H1 (cell line): ENCODE results near the gene CD37. TPM values are rescaled to one million over a fixed set of nuclear protein-coding genes. Genes with fewer than 3 reads are reported as not detected.
A peak's percentile ranks its signal among the peaks of the same experiment; 100 is the strongest.

Source experiments
- CTCF ChIA-PET: fragments of 300-600 bp; sonication (Branson Sonifier 250); formaldehyde crosslinking; loops from one replicate; lab custom pipeline; 2021; ENCODE audit not compliant: partially characterized antibody; lab: Charles Lee
- POLR2A ChIA-PET: fragments of 300-600 bp; sonication (Branson Sonifier 250); formaldehyde crosslinking; loops from one replicate; lab custom pipeline; 2021; ENCODE audit warnings: inconsistent platforms; ENCODE audit not compliant: partially characterized antibody; lab: Charles Lee
- DNase-seq, 2 experiments: peaks; one replicate each; pipeline versions ENCODE4 v3.0.0 to v3.0.0-alpha.2; 2010 to 2022; ENCODE audit warnings: low spot score in 2 of 2, low read depth in 1 of 2, mixed read lengths in 1 of 2
- FAIRE-seq: peaks from 2 replicates; lab custom pipeline; 2011; peaks lifted over from hg19 to GRCh38; lab: Jason Lieb, UNC
- H2AFZ ChIP-seq: 2 replicates; pipeline ENCODE4 v1.8.1; 2012; ENCODE audit warnings: low read length, inconsistent platforms
- H2AK5ac ChIP-seq: 2 replicates; pipeline ENCODE4 v1.6.1; 2013; ENCODE audit warnings: low read depth, low read length
- H2BK120ac ChIP-seq: replicated peaks from 2 replicates; pipeline ENCODE3; 2013; ENCODE audit warnings: low read depth, low read length, inconsistent platforms
- H2BK12ac ChIP-seq: 2 replicates; pipeline ENCODE4 v1.6.1; 2013; ENCODE audit warnings: low read depth, low read length
- H2BK15ac ChIP-seq: 2 replicates; pipeline ENCODE4 v1.6.1; 2013; ENCODE audit warnings: low read length
- H2BK20ac ChIP-seq: 2 replicates; pipeline ENCODE4 v1.6.1; 2013; ENCODE audit warnings: low read length
- H2BK5ac ChIP-seq: 2 replicates; pipeline ENCODE4 v1.6.1; 2013; ENCODE audit warnings: low read depth, low read length
- H3K14ac ChIP-seq: 2 replicates; pipeline ENCODE4 v1.6.1; 2013; ENCODE audit warnings: inconsistent platforms; ENCODE audit not compliant: insufficient read length
- H3K18ac ChIP-seq: 2 replicates; pipeline ENCODE4 v1.6.1; 2013; ENCODE audit warnings: low read length; ENCODE audit errors: extremely low read depth
- H3K23ac ChIP-seq: 2 replicates; pipeline ENCODE4 v1.6.1; 2013; ENCODE audit warnings: inconsistent platforms; ENCODE audit not compliant: insufficient read length
- H3K23me2 ChIP-seq: 2 replicates; pipeline ENCODE4 v1.6.1; 2013; ENCODE audit warnings: low read depth, low read length
- H3K27ac ChIP-seq: 2 replicates; pipeline ENCODE4 v1.6.1; 2011; ENCODE audit warnings: low read depth, low read length, inconsistent platforms
- H3K27me3 ChIP-seq, 4 experiments: replicated peaks in 1 of 4; 1 replicate in 1 of 4; 2 replicates in 3 of 4; pipeline versions ENCODE4 v1.6.1 to v1.8.1; 2011 to 2013; ENCODE audit warnings: low read length in 3 of 4, mild to moderate bottlenecking in 3 of 4, inconsistent platforms in 2 of 4, mixed read lengths in 2 of 4, moderate library complexity in 1 of 4; ENCODE audit not compliant: control insufficient read depth in 3 of 4, insufficient read depth in 3 of 4; ENCODE audit errors: extremely low read depth in 1 of 4
- H3K36me3 ChIP-seq, 4 experiments: 2 replicates each; pipeline versions ENCODE4 v1.6.1 to v1.8.1; 2011 to 2013; ENCODE audit warnings: mild to moderate bottlenecking in 4 of 4, low read length in 3 of 4, moderate library complexity in 2 of 4, control low read depth in 1 of 4, inconsistent platforms in 1 of 4; ENCODE audit not compliant: insufficient read depth in 4 of 4, control insufficient read depth in 2 of 4
- H3K4ac ChIP-seq: replicated peaks from 2 replicates; pipeline ENCODE3; 2013; ENCODE audit warnings: low read length, low read depth, mixed read lengths, inconsistent platforms; ENCODE audit not compliant: insufficient read length
- H3K4me1 ChIP-seq, 4 experiments: replicated peaks in 1 of 4; 1 replicate in 1 of 4; 2 replicates in 3 of 4; pipeline versions ENCODE4 v1.6.1 to v1.8.1; 2011 to 2013; ENCODE audit warnings: low read length in 3 of 4, inconsistent platforms in 2 of 4, mixed read lengths in 1 of 4; ENCODE audit not compliant: insufficient read depth in 4 of 4, control insufficient read depth in 3 of 4
- H3K4me2 ChIP-seq, 2 experiments: 2 replicates each; pipeline versions ENCODE4 v1.6.1 to v1.8.1; 2011 to 2013; ENCODE audit warnings: low read depth in 2 of 2, low read length in 2 of 2, control low read depth in 1 of 2, inconsistent platforms in 1 of 2, mild to moderate bottlenecking in 1 of 2; ENCODE audit not compliant: insufficient read depth in 1 of 2
- H3K4me3 ChIP-seq, 4 experiments: fragments of 200-600, 300-600 bp in 1 of 4; sonication (generic), shearing (Covaris generic), sonication (Bioruptor Twin) in 1 of 4; 2 replicates each; pipeline versions ENCODE4 v1.5.1 to v1.8.1; 2011 to 2016; ENCODE audit warnings: low read length in 4 of 4, low read depth in 3 of 4, control low read depth in 2 of 4, inconsistent platforms in 2 of 4, mild to moderate bottlenecking in 2 of 4, mixed read lengths in 1 of 4, moderate library complexity in 1 of 4; ENCODE audit not compliant: insufficient read depth in 2 of 4; ENCODE audit errors: extremely low read depth in 1 of 4
- H3K56ac ChIP-seq: replicated peaks from 2 replicates; pipeline ENCODE3; 2013; ENCODE audit warnings: low read depth, mild to moderate bottlenecking, mixed read lengths, low read length, inconsistent platforms; ENCODE audit not compliant: insufficient read length
- H3K79me1 ChIP-seq: 2 replicates; pipeline ENCODE4 v1.6.1; 2013; ENCODE audit warnings: low read depth, low read length, control low read depth
- H3K79me2 ChIP-seq, 2 experiments: 2 replicates each; pipeline versions ENCODE4 v1.6.1 to v1.8.1; 2012 to 2013; ENCODE audit warnings: low read length in 2 of 2, mild to moderate bottlenecking in 2 of 2, inconsistent platforms in 1 of 2; ENCODE audit not compliant: insufficient read depth in 2 of 2, control insufficient read depth in 1 of 2
- H3K9ac ChIP-seq, 4 experiments: replicated peaks in 1 of 4; 1 replicate in 1 of 4; 2 replicates in 3 of 4; pipeline versions ENCODE4 v1.6.1 to v1.8.1; 2011 to 2013; ENCODE audit warnings: low read depth in 3 of 4, low read length in 3 of 4, control low read depth in 2 of 4, mild to moderate bottlenecking in 2 of 4, moderate library complexity in 2 of 4, inconsistent platforms in 1 of 4; ENCODE audit errors: extremely low read depth in 1 of 4
- H3K9me3 ChIP-seq, 2 experiments: 2 replicates each; pipeline versions ENCODE4 v1.6.1 to v1.8.1; 2012 to 2013; ENCODE audit warnings: mild to moderate bottlenecking in 2 of 2, moderate library complexity in 2 of 2, control low read depth in 1 of 2, inconsistent platforms in 1 of 2, low read depth in 1 of 2, low read length in 1 of 2, mixed read lengths in 1 of 2; ENCODE audit not compliant: insufficient read depth in 2 of 2
- H4K20me1 ChIP-seq, 2 experiments: replicated peaks in 1 of 2; 2 replicates each; pipeline versions ENCODE3 to v1.8.1; 2011 to 2013; ENCODE audit warnings: inconsistent platforms in 2 of 2, low read length in 2 of 2, mild to moderate bottlenecking in 1 of 2; ENCODE audit not compliant: insufficient read depth in 2 of 2, control insufficient read depth in 1 of 2
- H4K5ac ChIP-seq: 2 replicates; pipeline ENCODE4 v1.6.1; 2013; ENCODE audit warnings: low read length, low read depth, mixed read lengths, inconsistent platforms; ENCODE audit not compliant: insufficient read length
- H4K8ac ChIP-seq: 2 replicates; pipeline ENCODE4 v1.8.0; 2013; ENCODE audit warnings: mild to moderate bottlenecking, moderate library complexity, low read length, inconsistent platforms; ENCODE audit not compliant: insufficient read depth; ENCODE audit errors: extremely low read depth
- H4K91ac ChIP-seq: replicated peaks from 2 replicates; pipeline ENCODE3; 2013; ENCODE audit warnings: low read length, mixed read lengths, inconsistent platforms; ENCODE audit not compliant: insufficient read length
- CREB1 ChIP-seq: IDR thresholded peaks from 2 replicates; pipeline ENCODE4 v1.6.1; 2012; ENCODE audit warnings: inconsistent platforms
- EZH2 ChIP-seq: fragments of 200-600 bp; sonication (generic); IDR thresholded peaks from 2 replicates; pipeline ENCODE4 v1.7.1; 2012; ENCODE audit warnings: low read depth, mild to moderate bottlenecking, moderate library complexity, low read length, inconsistent platforms; ENCODE audit not compliant: severe bottlenecking
- KDM4A ChIP-seq: IDR thresholded peaks from one replicate; pipeline ENCODE4 v1.7.1; 2012; ENCODE audit warnings: low read depth, mild to moderate bottlenecking, moderate library complexity, low read length, inconsistent platforms; ENCODE audit not compliant: severe bottlenecking
- RXRA ChIP-seq: IDR thresholded peaks from 2 replicates; pipeline ENCODE4 v1.6.1; 2011; ENCODE audit warnings: low read depth, mild to moderate bottlenecking, low read length, moderate library complexity; ENCODE audit not compliant: insufficient read depth
- whole genome bisulfite sequencing, 2 experiments: shearing (Covaris generic) in 1 of 2; methylation state at CpG; one replicate each; pipeline versions ENCODE4 v1.1.6 to v1.1.7; 2013 to 2015; ENCODE audit warnings: low lambda C conversion rate in 2 of 2, mixed read lengths in 2 of 2, inconsistent platforms in 1 of 2, low coverage in 1 of 2, missing lambda C conversion rate in 1 of 2; ENCODE audit not compliant: insufficient replicate concordance in 2 of 2, insufficient coverage in 1 of 2, insufficient read length in 1 of 2; ENCODE audit errors: extremely low coverage in 1 of 2, missing lambda C conversion rate in 1 of 2; 5-methylcytosine and 5-hydroxymethylcytosine counted together
- polyA plus RNA-seq, 7 experiments: library from polyadenylated mRNA; depleted of rRNA in 3 of 7; stranded (reverse) in 5 of 7; unstranded in 2 of 7; fragments of >200 nt in 5 of 7; fragments of 200-250 nt in 2 of 7; gene quantifications; 1 replicate in 5 of 7; 2 replicates in 1 of 7; 4 replicates in 1 of 7; pipeline versions ENCODE4 v1.2.1 to v1.2.3, GENCODE V29; 2011 to 2013; ENCODE audit warnings: missing spikeins in 2 of 7, mixed read lengths in 2 of 7
- total RNA-seq: library from RNA; stranded (reverse); fragmentation: NEBNext Ultra II Directional; extraction: Animal tissue kit (Norgen Biotek cat#: 25700); gene quantifications from 2 replicates; pipeline ENCODE4 v1.2.1, GENCODE V29; 2021

CD37 gene
- total and polyA plus RNA-seq, 2 of the 8 experiments (the other 6 are each of a cell fraction or from before 2014, with no cell fraction given), result not detected

DNA sequence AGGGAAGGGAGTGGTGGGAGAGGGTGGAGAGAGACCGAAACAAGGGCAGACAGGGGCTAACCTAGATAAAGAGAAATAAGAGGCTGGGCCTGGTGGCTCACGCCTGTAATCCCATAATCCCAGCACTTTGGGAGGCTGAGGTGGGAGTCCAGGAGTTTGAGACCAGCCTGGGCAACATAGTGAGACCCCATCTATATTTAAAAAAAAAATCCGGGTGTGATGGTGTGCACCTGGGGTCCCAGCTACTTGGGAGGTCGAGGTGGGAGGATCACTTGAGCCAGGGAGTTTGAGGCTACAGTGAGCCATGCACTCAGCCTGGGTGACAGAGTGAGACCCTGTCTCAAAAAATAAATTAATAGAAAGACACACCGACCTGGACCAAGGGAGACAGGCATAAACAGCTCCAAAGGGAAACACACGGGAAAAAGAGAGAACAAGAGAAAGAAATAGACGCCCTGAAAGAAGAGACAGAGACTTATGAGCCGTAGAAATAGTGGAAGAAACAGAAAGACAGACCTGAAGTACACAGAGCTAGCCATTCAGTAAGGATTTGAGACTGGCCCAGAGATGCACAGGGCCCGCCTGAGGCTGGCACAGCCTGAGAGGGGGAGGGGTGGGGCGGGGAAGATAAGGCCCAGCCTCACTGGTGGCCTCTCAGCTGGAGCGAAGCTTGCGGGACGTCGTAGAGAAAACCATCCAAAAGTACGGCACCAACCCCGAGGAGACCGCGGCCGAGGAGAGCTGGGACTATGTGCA lies 2.2 kb downstream of the CD37 start:
- POLR2A ChIA-PET, result interaction anchor here (0.6 to 6.9 kb wide), 20 partner anchors 7 to 244 kb away, joined by 3 to 63 read pairs (median 4); partner anchors contain the start of genes DKKL1, NOSIP, PRRG2 and TEAD2
- H3K4me2 ChIP-seq, result peak overlapping the region; percentile 88 to 99
- H2BK12ac ChIP-seq, result no peak overlapping the region

More for the DNA sequence above, 2.2 kb downstream of the CD37 start:
- no peak overlapping the region for H2BK120ac ChIP-seq
- H3K79me1 ChIP-seq, result no peaks in the 10 kb centered on the region
- no peaks in the 10 kb centered on the region for H3K79me2 ChIP-seq
- H2AK5ac ChIP-seq, result no peak overlapping the region
- H3K14ac ChIP-seq, result no peak overlapping the region
- H3K18ac ChIP-seq, result no peak overlapping the region
- H4K91ac ChIP-seq, result no peak overlapping the region
- peak overlapping the region; percentile 13 to 56 (median 32); a peak in 6 of 8 replicates for H3K4me3 ChIP-seq
- H2BK5ac ChIP-seq, result no peak overlapping the region
- CTCF ChIA-PET, result interaction anchor here (0.5 to 2.5 kb wide), 8 partner anchors 8 to 166 kb away, joined by 3 to 9 read pairs (median 6); no protein-coding TSS in a partner anchor
- H3K9ac ChIP-seq, result no peak overlapping the region
- 49% methylated on average over 18 of the region's 19 CpGs; no CpG with 5 or more reads in 1 of the 2 experiments for WGBS, 2 experiments
- no peak overlapping the region for H3K27ac ChIP-seq
- H4K5ac ChIP-seq, result no peak overlapping the region
- peaks cover 4 to 18% of the 10 kb centered on the region in 2 experiments for H4K20me1 ChIP-seq
- H2BK20ac ChIP-seq, result no peak overlapping the region
- peaks cover 9 to 18% (median 14%) of the 10 kb centered on the region in 4 experiments; a peak in 7 of 8 replicates for H3K36me3 ChIP-seq
- peak overlapping the region; percentile 74 for H3K4ac ChIP-seq
- DNase-seq, result no peak
- no peak overlapping the region for H3K56ac ChIP-seq
- no peaks in the 10 kb centered on the region for H3K9me3 ChIP-seq
- peaks cover 0 to 17% (median 10%) of the 10 kb centered on the region in 4 experiments; a peak in 6 of 7 replicates for H3K4me1 ChIP-seq
- peaks cover 13% of the 10 kb centered on the region for H3K23me2 ChIP-seq
- H3K23ac ChIP-seq, result no peak overlapping the region
- TF ChIP-seq KDM4A, result no peak
- TF ChIP-seq CREB1, result no peak
- no peak for TF ChIP-seq RXRA
- TF ChIP-seq EZH2, result no peak
- no peak overlapping the region for H4K8ac ChIP-seq
- H3K27me3 ChIP-seq, result peaks cover 0 to 10% (median 3%) of the 10 kb centered on the region in 4 experiments; a peak in 4 of 7 replicates
- FAIRE-seq, result no peak
- H2BK15ac ChIP-seq, result no peak overlapping the region
- no peak overlapping the region for H2AFZ ChIP-seq
